Hematopoietic multipotent progenitor cell treated with erythropoietin and hydrocortisone succinate and interleukin-3 and kit ligand, for 6 days (in vitro differentiated cells): Measurements from ENCODE around the gene ALOX12B.
A peak's percentile ranks its signal among the peaks of the same experiment; 100 is the strongest.
"Not testable (repeated sequence)": the region's sequence is repeated elsewhere in the genome, so short reads cannot be mapped to it uniquely, and the experiment has no call there.

Experiments
- DNase-seq: peaks from one replicate; pipeline ENCODE4 v3.0.0-alpha.2; 2015

The ALOX12B gene

GRCh38 chr17:8081876-8082275 lies 5.6 kb downstream of the ALOX12B start:
- DNase-seq = no peak

GRCh38 chr17:8080799-8081219 lies 6.7 kb downstream of the ALOX12B start:
- no peak for DNase-seq

GRCh38 chr17:8080208-8080798 lies 7.2 kb downstream of the ALOX12B start:
- DNase-seq = no peak

GRCh38 chr17:8079291-8080207 lies 8.0 kb downstream of the ALOX12B start:
- peak; percentile 85 for DNase-seq

GRCh38 chr17:8077939-8078338 lies 9.6 kb downstream of the ALOX12B start:
- DNase-seq = not testable (repeated sequence)

- no peak for DNase-seq
Measured at GRCh38 chr17:8076502-8077266, 10.8 kb downstream of the ALOX12B start.

- no peak for DNase-seq
Measured at GRCh38 chr17:8075574-8076342, 11.8 kb downstream of the ALOX12B start.

GRCh38 chr17:8075081-8075480 lies 12.4 kb downstream of the ALOX12B start:
- DNase-seq = no peak

GRCh38 chr17:8074554-8074953 lies 13.0 kb downstream of the ALOX12B start:
- no peak for DNase-seq

- peak; percentile 86 for DNase-seq
Measured at GRCh38 chr17:8073627-8074484, 13.7 kb downstream of the ALOX12B start.

GRCh38 chr17:8072729-8073461 lies 14.6 kb downstream of the ALOX12B start:
- DNase-seq = peak; percentile 40

GRCh38 chr17:8072341-8072728 lies 15.2 kb downstream of the ALOX12B start:
- DNase-seq = no peak

GRCh38 chr17:8071496-8071895 lies 16.0 kb downstream of the ALOX12B start:
- DNase-seq = no peak

GRCh38 chr17:8069587-8069860 lies 18.0 kb downstream of the ALOX12B start:
- no peak for DNase-seq

- DNase-seq = peak; percentile 73
Measured at GRCh38 chr17:8068736-8069586, 18.6 kb downstream of the ALOX12B start.

- no peak for DNase-seq
Measured at GRCh38 chr17:8067806-8068205, 19.7 kb downstream of the ALOX12B start.

GRCh38 chr17:8066841-8067775 lies 20.4 kb downstream of the ALOX12B start:
- DNase-seq = no peak

GRCh38 chr17:8064561-8065019 lies 22.9 kb downstream of the ALOX12B start:
- no peak for DNase-seq
